GM04503 (cell line): ENCODE data around the gene GPR18.
"Not testable (repeated sequence)": the region's sequence is repeated elsewhere in the genome, so short reads cannot be mapped to it uniquely, and the experiment has no call there.

Experiments
- DNase-seq: peaks from one replicate; pipeline ENCODE4 v3.0.0-alpha.2; 2012; ENCODE audit warnings: low read depth

The GPR18 gene

GRCh38 chr13:99228737-99229691, 29.2 kb downstream of the GPR18 start:
- DNase-seq = peak; percentile 91

GRCh38 chr13:99227909-99228688, 30.1 kb downstream of the GPR18 start:
- no peak for DNase-seq

- DNase-seq = peak; percentile 21
These were observed 30.8 kb downstream of the GPR18 start for GRCh38 chr13:99227331-99227900.

GRCh38 chr13:99226513-99226912, 31.7 kb downstream of the GPR18 start:
- no peak for DNase-seq

DNA sequence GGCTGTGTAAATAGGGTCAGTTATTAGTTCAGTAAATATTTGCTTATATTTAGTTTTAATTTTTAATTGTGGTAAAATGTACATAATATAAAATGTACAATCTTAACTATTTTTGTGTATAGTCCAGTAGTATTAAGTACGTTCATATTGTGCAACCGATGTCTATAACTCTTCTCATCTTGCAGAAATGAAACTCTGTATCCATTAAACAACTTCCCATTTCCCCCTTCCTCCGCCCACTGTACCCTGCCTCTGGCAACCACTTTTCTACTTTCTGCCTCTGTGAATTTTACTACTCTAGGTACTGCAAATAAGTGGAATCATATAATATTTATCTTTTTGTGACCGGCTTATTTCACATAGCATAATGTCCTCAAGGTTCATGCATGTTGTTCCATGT, 33.1 kb downstream of the GPR18 start:
- no peak for DNase-seq

DNA sequence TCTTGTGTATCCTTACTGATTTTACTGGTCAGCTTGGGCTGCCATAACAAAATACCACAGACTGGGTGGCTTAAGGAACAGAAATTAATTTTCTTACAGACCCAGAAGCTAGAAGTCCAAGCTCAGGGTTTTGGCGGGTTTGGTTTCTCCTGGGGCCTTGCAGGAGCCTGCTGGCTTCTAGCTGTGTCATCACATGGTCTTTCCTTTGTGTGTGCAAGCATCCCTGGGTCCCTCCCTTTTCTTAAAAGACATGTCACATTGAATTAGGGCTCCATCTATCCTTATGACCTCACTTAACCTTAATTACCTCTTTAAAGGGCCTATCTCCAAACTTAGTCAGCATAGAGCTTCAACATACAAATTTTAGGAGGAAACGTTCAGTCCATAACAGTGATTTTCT, 34.2 kb downstream of the GPR18 start:
- no peak for DNase-seq

DNA sequence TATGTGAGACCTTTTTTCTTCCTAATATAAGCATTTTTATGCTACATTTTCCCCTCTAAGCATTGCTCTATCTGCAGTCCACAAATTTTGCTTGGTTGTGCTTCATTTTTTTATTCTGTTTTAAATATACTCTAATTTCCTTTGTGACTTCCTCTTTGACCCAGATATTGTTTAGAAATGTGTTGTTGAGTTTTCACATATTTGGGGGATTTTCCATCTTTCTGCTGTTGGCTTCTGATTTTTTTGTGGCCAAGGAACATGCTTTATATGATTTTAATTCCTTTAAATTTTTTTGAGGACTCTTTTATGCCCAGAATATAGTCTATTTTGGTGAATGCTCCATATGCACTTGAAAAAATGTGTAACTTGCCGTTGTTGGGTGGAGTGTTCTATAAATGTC, 34.6 kb downstream of the GPR18 start:
- DNase-seq = no peak

GRCh38 chr13:99221567-99222239, 36.5 kb downstream of the GPR18 start:
- no peak for DNase-seq

- DNase-seq = no peak
These were observed 37.8 kb downstream of the GPR18 start for GRCh38 chr13:99220199-99220935.

GRCh38 chr13:99218969-99219368, 39.2 kb downstream of the GPR18 start:
- no peak for DNase-seq

DNA sequence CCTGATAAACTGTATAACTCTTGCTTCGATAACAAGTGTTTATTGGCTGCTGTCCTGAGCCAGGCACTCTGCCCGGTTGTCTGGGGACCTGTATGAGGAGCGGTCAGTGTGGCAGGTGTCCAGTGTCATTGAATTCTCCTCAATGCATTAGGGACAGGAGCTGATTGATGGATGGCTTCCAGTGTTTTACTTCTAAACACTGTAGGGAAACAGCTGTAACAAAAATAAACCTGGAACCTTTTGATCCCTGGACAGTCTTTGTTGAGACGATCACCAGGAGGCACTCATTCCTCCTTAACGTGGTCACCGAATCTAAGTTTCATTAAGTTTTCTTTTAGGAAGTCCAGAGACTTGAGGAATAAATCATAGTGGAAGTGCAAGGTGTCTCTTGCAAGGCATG, 39.6 kb downstream of the GPR18 start:
- no peak for DNase-seq

DNA sequence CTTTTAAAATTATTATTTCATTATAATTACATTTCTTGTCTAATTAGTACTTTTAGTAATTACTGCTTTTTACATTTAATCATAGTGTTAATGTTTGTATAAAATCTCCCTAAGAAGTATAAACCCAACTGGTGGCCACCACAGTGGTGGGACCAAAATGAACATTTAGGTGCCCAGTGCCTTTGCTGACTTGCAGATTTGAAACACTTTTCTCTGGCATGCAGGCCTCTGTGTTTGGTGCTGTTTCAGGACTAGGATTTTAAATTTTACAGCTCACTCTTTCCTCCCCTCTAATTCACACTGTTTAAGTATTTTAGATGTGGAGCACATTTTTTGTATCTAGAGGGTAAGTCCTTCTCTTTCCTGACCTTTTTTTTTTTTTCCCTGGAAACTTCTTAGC, 40.1 kb downstream of the GPR18 start:
- DNase-seq = no peak

DNA sequence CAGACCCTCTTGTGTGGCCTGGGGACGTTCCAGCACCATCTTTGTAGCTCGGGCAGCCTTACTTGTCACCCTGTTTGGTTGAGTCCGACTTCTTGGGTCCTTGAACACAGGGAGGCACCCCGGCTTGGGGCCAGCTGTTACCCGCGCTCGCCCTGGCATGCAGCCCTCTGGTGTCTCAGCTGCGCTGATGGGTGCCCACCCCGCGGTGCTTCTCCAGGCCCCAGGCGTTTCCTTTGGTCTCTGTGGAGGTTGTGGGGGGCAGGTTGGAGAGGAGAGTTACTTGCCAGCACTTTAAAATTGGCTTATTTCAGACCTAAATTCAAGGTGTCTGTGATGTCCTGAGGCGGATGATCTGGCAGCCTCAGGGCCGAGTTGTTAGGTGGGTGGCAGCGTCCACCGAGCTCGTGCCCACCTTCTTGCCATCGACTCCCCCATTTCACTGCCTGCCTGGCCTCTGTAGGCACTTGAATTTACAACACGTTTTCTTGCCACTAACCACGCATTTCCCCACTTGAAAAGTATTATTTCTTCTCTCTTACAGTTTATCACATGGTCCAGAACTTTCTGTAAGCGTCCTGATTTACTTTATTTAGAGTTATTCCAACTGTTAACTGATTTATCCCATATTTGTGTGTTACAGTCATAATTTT, 40.6 kb downstream of the GPR18 start:
- DNase-seq = no peak

- no peak for DNase-seq
These were observed 42.9 kb downstream of the GPR18 start for GRCh38 chr13:99215184-99215830.

- no peak for DNase-seq
These were observed 43.4 kb downstream of the GPR18 start for GRCh38 chr13:99214731-99215130.

- DNase-seq = no peak
These were observed 43.9 kb downstream of the GPR18 start for GRCh38 chr13:99214232-99214631.

GRCh38 chr13:99211421-99212035, 46.7 kb downstream of the GPR18 start:
- no peak for DNase-seq

GRCh38 chr13:99210627-99211026, 47.6 kb downstream of the GPR18 start:
- DNase-seq = not testable (repeated sequence)

DNA sequence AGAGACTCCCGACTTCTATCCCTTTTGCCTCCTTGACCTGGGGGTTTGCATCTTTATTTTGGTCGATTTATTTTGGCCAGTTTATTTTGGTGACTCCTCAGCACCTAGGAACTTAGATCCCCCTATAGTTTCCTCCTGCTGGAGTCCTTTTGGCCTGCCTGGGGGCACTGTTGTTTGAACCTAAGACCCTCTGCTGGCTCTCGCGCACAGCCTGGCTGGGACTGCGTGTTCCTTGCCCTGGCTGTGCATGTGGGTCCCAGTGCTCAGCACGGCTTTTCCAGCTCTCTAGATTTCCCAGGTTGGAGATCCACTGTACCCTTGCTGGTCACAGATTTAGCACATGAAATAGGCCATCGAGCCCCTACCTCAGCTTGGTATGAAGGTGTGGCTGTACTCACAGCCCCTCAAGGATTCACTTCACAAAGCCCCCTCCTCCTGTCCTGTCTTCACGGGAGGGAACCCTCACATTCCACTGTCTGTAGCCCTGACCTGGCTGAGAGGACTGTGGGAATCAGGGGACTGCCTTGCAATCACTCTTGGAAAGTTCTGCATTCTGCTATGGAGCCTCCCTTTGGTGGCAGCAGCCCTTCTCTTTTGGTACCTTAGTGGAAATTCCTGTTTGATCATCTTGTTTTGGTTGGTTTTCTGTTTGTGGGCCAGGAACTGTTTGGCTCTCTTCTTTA, 49.2 kb downstream of the GPR18 start:
- no peak for DNase-seq
